Measurements from ENCODE around the gene RPTOR.
"Not testable (repeated sequence)": the region's sequence is repeated elsewhere in the genome, so short reads cannot be mapped to it uniquely, and the experiment has no call there.

RPTOR gene

GRCh38 chr17:80516171-80516932 lies 28.3 kb upstream of the RPTOR start:
- no peak for DNase-seq

GRCh38 chr17:80517641-80518040 lies 27.0 kb upstream of the RPTOR start:
- no peak for DNase-seq

GRCh38 chr17:80518392-80518791 lies 26.2 kb upstream of the RPTOR start:
- DNase-seq: no peak

- no peak for DNase-seq
These were observed 25.4 kb upstream of the RPTOR start for GRCh38 chr17:80519091-80519781.

- no peak for DNase-seq
These were observed 23.7 kb upstream of the RPTOR start for GRCh38 chr17:80520810-80521455.

GRCh38 chr17:80523054-80523744 lies 21.4 kb upstream of the RPTOR start:
- DNase-seq: no peak

GRCh38 chr17:80523956-80524712 lies 20.5 kb upstream of the RPTOR start:
- no peak for DNase-seq

- no peak for DNase-seq
These were observed 18.3 kb upstream of the RPTOR start for GRCh38 chr17:80526116-80526910.

- DNase-seq: no peak
These were observed 17.5 kb upstream of the RPTOR start for GRCh38 chr17:80527016-80527645.

GRCh38 chr17:80528536-80528935 lies 16.1 kb upstream of the RPTOR start:
- DNase-seq: no peak

GRCh38 chr17:80529104-80529903 lies 15.3 kb upstream of the RPTOR start:
- no peak for DNase-seq

GRCh38 chr17:80529904-80530292 lies 14.7 kb upstream of the RPTOR start:
- no peak for DNase-seq

GRCh38 chr17:80531400-80531799 lies 13.2 kb upstream of the RPTOR start:
- no peak for DNase-seq

- DNase-seq: not testable (repeated sequence)
These were observed 7.3 kb upstream of the RPTOR start for GRCh38 chr17:80537386-80537785.

- no peak for DNase-seq
These were observed 6.2 kb upstream of the RPTOR start for GRCh38 chr17:80538484-80538883.

- no peak for DNase-seq
These were observed 5.5 kb upstream of the RPTOR start for GRCh38 chr17:80539022-80539641.

- DNase-seq: no peak
These were observed 825 bp downstream of the RPTOR start for GRCh38 chr17:80545499-80545826.

GRCh38 chr17:80546267-80546666 lies 1.6 kb downstream of the RPTOR start:
- no peak for DNase-seq

GRCh38 chr17:80552523-80552922 lies 7.9 kb downstream of the RPTOR start:
- DNase-seq: no peak

GRCh38 chr17:80555266-80555665 lies 10.6 kb downstream of the RPTOR start:
- no peak for DNase-seq
